Right renal cortex interstitium (tissue), 3 donors: ENCODE results near the gene GALNS. TPM values are rescaled to one million over a fixed set of nuclear protein-coding genes. Genes with fewer than 3 reads are reported as not detected.

ENCODE experiments used
- DNase-seq, 3 donors: peaks; one replicate each; pipeline ENCODE4 v3.0.0-alpha.2; 2013; ENCODE audit warnings: low read depth in 3 of 3, low spot score in 2 of 3
- polyA plus RNA-seq, 3 donors: library from polyadenylated mRNA; unstranded; fragments of 120-200 nt; gene quantifications; one replicate each; pipeline ENCODE4 v1.2.1, GENCODE V29; 2013; ENCODE audit not compliant: insufficient read length in 3 of 3

Gene GALNS
- polyA plus RNA-seq, 3 donors, result 17.1 to 19.2 (median 18.6) TPM

DNA sequence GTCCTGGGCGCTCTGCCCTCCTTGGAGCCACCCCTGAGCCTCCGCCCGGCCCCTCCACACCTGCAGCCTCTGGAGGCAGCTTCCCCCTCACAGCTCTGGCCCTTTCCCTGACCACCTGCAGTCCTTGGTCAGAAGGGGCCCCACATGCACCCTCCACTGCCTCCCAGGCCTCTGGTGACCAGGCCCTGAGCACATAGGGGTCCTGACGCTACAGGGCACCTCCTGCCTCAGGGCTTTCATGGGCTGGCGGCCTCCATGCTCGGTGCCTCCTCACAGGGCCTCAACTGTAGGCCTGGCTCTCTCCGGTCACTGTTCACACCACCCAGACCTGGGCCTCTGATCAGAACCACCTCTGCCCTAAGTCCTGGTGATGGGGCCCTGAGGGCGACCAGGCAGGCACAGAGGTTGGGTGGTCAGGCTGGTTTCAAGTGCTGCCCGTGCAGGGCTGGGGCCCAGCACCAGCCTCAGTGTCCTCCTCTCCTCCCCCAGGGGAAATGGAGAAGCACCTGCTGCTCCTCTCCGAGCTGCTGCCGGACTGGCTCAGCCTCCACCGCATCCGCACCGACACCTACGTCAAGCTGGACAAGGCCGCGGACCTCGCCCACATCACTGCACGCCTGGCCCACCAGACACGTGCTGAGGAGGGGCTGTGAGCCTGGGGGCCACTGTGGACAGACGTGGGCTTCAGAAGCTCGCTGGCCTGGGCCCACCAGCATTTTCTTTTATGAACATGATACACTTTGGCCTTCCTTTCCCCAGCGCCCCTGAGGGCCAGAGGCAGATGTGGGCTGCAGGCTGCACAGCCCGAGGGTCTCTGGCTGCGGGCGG, 48.9 kb downstream of the GALNS start:
- DNase-seq, result no peak

DNA sequence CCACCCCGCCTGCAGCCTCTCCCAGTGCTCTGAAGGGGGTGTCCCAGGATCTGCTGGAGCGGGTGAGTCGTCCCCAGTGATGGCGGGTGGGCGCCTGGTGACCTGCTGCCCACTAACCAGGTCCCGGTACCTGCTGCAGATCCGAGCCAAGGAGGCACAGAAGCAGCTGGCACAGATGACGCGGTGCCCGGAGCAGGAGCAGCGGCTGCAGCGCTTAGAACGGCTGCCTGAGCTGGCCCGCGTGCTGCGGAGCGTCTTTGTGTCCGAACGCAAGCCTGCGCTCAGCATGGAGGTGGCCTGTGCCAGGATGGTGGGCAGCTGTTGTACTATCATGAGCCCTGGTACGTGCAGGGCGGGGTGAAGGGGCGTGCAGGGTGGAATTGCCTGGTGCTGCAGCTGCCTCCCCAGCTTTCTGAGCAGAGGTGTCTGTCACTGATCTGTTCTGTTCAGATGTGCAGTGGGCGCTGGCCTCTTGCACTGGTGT, 49.6 kb downstream of the GALNS start:
- no peak for DNase-seq

DNA sequence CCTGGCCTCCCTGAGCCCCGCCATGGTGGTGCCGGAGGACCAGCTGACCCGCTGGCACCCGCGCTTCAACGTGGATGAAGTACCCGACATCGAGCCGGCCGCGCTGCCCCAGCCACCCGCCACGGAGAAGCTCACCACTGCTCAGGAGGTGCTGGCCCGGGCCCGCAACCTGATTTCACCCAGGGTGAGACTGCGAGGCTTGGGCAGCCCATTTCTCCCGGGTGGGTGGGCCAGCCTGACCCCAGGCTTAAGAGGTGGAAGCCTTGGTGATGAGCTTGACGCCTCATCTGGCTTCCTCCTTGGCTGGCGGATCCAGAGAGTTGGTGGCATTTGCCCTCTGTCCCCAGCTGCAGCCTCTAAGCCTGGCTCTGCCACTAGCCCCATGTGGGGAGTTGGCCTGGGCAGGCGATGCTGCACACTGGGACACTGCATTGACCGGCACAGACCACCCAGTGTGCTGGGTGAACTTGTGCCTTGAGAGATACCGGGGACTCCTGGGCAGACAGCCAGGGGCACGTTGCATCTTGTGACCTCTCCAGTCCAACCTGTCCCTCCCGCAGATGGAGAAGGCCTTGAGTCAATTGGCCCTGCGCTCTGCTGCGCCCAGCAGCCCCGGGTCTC, 50.1 kb downstream of the GALNS start:
- no peak for DNase-seq

DNA sequence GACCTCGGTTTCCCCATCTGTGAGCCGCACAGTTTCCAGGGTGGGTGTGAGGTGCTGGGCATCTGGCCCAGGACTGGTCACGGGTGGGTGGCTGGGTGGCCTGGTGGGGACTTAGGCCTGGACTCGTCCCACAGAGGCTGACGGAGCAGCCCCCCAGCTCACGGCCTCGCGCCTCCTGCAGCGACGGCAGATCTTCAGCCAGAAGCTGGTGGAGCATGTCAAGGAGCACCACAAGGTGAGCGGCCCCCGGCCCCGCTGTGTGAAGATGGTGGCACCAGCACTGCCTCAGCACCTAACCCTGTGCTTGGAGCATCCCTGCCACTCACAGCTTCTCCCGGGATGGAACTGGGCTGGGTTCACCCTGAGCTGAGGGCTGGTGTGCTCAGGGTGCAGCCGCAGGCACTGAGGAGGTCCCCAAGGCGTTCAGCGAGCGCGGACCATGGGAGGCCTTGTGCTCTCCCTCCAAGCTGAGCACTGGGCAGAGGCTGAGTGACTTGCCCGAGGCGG, 50.8 kb downstream of the GALNS start:
- DNase-seq, result no peak

DNA sequence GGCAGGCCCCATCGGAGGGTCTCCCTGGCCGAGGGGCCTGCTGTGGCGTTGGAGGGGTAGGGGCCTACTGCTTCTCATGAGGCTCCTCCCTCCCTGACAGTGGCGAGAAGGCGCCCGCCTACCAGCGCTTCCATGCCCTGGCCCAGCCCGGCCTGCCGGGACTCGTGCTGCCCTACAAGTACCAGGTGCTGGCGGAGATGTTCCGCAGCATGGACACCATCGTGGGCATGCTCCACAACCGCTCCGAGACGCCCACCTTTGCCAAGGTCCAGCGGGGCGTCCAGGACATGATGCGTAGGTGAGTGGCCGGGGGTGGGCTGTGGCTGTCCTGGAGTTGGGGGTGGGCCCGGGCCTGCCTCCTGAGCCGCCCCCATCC, 51.4 kb downstream of the GALNS start:
- no peak for DNase-seq

DNA sequence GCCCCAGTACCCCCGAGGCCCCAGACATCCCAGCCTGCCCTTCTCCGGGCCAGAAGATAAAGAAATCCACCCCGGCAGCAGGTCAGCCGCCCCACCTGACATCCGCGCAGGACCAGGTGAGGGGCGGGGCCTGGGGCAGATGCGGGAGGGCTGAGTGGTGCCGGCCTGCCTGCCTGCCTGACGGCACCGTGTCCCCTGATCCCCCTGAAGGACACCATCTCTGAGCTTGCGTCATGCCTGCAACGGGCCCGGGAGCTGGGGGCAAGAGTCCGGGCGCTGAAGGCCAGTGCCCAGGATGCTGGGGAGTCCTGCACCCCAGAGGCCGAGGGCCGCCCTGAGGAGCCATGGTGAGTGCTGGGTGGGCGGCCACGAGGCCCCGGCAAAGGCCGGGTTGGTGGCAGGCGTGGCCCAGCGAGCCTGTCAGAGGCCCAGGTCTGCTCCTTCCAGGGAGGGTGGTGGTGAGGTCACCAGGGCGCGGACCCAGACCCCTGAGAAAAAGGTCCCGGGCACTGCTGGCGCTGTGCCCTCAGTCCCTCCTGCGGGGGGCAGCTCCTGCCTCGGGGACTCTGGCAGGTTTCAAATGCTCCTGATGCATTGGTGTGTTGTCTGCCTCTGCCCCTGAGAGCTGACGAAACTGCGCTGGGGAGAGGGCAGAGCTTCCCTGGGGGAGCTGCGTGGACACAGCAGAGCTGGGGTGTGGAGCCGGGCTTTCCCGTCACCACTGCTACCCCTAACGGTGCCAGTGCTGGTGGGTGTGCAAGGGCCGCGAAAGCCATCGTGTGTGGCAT, 52.0 kb downstream of the GALNS start:
- no peak for DNase-seq

DNA sequence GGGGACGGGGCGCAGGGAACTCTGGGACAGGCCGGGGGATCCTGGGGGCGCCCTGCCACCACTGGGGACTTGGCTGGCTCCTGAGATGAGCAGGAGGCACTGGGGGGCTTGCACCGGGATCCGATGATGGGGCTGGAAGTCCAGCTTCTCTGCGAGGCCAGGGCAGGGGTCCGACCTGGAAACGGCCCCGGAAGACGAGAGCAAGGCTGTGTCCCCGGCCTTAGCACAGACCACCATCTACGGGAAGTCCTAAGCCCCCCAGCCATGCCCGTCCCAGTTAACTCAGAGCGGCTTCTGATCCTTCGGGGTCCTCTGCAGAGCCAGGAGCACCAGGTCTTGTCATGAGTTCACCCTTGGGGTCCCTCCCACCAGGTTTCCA, 52.6 kb downstream of the GALNS start:
- no peak for DNase-seq

DNA sequence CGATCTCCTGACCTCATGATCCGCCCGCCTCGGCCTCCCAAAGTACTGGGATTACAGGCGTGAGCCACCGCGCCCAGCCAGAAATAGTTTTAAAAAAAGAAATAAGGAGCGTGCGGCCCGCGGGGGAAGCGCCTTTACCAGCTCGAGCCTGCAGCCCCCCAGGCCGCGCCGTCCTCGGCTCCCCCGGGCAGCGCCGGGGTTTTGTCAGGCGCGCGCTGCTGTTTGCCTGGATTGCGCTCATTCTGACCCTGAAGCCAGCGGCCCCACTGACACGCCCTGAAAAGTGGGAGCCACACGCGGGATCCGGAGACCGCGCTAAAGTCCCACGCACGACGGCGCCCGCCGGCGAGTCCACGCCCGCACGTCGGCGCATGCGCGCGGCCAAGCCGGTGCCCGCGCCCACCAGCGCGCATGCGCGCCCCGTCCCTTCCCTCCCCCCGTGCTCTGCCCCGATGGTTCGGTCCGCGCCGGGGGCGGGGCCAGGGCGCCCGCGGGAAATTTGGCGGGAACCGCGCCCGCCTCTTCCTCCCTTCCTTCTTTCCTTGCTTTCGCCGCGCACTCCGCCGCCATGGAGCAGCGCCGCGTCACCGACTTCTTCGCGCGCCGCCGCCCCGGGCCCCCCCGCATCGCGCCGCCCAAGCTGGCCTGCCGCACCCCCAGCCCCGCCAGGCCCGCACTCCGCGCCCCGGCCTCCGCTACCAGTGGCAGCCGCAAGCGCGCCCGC, 53.3 kb downstream of the GALNS start, which contains the start of gene CDT1:
Gene CDT1, plus strand, starts transcription at position 526 of the 724 bp plus-strand sequence. Its CDS starts 43 bp downstream, at position 569.
- peak in 1 of 3 donors; percentile 64 for DNase-seq

DNA sequence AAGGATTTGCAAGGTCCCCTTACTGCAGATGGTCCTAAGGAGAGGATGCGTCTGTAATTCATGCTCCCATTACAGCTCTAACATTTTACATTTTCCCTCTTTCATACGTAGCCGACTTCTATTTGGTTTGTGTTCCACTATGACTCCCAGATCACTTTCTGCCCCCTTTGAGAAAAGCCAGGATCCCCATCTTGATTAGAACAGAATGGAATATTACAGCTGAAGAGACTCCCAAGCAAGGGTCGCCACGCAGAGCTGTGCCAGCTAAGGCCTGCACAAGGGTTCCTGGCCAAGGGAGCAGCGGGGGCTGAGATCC, 56.5 kb downstream of the GALNS start:
- DNase-seq, result no peak

DNA sequence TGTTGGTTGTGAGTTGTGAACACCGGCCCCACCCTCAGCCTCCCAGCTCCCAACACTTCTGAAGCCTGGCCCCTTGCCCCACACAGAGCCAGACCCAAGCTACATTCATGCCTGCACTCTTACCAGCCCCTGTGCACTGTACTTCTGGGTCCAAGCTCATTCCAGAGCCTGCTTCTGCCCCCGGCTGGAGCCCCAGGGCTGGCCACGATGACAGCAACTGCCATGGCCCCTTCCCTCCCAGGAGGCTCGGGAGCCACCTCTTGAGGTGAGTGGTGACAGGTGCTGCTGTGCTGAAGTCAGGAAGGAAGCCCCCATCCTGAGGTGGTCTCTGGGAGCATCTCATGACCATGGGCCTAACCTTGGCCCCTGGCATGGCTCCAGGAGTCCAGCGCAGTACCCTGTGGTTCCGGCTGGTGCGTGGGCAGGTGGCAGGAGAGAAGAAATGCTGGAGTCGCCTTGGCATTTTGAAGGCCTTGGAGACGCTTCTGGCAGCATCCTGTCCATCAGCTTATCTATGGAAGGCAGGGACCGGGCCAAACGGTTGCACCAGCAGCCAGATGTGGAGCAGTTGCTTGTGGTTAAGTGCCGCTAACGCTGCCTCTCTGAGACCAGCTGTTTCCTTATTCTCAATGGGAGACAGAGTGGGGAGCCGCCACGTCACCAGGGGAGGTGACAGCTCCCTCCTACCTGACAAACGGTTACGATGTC, 57.0 kb downstream of the GALNS start:
- no peak for DNase-seq

DNA sequence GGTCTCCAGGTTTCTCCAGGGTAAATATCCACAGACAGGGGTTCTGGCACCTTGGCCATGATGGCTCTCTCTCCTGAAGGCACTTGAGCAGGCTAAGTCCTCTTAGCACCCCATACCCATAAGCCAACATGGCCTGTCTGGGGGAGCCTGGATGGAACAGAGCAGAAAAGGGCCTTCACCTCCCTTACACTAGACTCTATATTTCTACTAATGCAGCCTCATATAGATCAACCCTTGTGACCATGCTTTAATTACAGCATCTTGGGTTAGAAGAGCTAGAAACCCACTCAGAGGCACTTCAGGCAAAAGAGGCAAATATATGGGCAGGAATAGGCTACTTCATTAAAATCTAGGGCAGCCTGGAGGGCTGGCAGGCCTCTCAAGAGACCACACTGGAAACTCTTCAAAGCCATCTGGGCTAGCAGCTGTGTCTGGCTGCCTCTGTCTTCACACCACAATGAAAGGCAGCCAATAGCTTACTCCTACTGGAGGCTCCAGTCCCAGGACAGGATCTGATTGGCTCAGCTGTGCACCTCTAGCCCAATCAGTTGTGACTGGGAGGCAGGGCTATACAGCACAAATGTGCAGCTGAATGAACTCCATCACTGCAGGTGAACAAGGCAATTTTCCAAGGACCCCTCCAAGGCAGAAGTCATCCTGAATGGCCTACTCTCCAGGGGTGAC, 57.8 kb downstream of the GALNS start:
- DNase-seq, result no peak

DNA sequence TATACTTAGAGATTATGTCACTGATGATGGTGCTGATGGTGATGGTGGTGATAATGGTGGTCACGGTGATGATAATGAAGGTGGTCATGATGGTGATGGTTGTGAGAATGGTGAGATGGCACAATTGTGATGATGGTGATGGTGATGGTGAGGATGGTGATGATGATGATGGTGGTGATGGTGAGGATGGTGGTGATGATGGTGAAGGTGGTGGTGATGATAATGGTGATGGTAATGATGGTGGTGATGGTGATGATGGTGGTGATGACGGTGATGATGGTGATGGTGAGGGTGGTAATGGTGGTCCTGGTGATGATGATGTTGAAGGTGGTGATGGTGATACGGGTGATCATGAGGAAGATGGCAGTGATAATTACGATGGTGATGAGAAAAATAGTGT, 58.7 kb downstream of the GALNS start:
- no peak for DNase-seq

DNA sequence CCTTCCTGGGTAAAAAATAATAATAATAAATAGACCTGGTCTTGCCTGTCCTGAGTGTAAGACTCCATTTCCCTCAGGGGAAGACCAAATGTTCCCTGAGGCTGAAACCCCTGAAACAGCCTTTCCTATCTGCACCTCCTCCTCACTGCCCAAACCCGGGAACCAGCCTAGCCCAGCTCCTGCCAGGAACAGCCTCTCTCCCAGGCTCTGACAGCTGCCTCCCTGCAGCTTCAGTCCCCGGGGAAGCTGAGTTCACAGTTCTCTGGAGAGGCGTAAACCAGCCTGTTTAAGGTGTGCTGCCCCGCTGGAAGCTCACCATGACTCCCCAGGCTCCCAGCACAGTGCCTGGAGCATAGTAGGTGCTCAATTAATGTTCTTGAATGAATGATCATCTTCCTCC, 60.5 kb downstream of the GALNS start:
- DNase-seq, result no peak

DNA sequence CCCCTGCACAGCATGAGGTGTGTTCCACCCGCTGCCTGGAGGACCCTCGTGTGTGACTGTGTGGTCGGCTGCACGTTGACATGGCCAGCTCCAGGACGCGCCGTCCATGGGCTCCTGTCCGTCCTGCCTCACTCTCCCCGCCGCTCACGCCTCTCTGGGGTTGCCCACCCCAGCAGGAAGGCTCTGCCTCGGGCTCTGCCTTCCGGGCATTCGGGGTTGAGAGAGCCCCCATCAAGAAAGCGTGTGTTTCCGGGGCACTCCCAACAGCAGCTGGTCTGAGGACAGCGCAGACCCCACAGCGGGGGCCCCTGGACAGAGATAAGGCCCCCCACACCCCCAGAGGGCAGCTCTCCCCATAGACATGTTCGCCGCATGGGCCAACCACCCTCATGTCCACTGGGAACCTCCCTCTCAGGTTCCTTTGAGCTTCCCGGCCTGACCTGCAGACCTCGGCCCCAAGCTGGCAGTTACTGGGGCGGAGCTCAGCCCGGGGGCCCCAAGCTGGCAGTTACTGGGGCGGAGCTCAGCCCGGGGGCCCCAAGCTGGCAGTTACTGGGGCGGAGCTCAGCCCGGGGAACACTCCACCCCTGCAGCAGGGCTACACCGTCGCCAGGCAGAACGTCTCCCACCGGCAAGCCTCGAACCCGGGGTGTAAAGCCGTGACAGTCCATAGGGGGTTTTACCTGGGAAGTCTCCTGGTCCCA, 63.3 kb downstream of the GALNS start:
- DNase-seq, result no peak

DNA sequence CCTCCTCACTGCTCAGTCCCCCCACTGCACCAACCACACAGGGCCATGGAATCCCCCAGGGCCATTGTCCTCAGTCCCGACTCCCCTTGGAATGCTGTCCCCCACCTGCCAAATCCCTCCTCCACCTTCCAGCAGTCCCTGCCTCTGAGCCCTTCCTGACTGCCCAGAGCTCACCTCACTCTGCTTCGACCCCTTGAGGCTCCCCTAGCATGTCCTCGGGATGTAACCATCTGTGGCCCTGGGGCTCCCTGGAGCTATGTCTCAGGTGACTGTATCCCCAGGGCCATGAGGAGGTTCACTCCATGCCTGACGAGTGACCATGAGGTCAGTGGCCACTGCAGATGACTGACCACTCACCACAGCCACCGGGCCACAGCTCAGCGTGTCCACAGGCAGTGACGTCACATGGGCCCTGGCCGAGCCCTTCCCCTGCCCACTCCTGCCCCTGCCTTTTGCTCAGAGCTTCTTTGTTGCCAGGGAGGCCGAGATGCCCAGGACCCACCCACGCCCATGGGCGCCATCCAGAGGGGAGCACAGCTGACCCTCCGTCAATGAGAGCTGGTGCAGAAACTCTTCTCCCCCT, 64.0 kb downstream of the GALNS start:
- no peak for DNase-seq

DNA sequence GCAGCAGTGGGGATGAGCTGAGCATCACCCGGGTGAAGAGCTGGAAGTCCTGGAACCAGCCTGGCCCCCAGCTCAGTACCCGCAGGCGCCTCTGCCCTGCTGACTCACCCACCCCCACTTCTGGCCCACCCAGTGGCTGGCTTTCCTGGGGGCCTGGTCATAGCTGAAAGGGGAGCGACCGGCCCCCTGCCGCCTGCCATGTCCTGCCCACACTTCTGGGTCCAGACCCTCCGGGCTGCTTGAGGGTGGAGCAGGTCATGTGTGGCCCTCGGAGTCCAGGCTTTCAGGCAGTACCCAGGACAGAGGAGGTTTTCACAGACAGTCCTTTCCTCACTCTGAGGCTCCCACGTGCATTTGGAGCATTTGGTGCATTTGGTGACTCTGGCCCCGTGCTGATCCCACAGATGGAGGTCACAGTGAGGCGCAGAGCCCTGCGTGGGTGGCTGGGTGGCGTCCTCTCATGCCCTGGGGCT, 64.6 kb downstream of the GALNS start:
- DNase-seq, result no peak

DNA sequence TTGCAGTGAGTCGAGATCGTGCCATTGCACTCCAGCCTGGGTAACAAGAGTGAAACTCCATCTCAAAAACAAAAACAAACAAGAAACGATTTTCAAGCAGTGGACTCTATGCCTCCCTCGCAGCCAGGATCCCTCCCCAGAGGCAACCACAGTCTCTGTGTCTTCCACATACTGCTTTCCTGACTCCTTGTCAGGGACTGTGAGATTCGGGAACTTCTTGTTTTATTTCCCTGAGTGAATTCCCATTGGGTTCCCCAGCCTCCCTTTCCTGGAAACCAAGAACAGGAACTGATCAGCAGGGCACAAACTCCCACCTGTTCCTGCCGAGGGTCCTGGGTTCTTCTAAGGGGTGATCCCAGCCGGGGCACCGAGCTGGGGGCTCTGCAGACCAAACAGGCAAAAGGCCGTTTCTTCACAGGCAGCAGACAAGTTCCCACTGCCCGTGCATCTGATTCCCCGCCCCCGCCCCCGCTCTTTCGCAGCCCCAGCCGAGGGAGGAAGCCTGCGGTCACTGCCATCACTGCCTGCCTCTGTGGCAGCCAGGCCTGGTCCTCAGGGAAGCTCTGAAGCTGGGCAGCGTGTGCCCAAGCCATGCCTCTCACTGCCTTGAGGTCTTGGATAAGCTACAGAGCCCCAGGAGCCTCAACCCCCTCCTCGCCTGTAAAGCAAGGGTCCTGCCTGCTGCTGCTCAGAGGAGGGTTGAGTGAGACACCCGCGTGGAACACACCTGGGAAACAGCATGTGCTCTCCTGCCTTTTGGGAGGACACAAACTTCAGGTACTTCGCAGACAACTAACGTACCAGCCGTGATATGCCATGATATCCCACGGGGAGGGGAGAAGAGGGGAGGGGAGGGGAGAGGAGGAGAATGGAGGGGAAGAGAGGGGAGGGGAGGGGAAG, 66.2 kb downstream of the GALNS start:
- no peak for DNase-seq
